ENCODE measurements around the gene ABCC12.
A peak's percentile ranks its signal among the peaks of the same experiment; 100 is the strongest.

The ABCC12 gene

GRCh38 chr16:48133455-48134211 lies 22.2 kb downstream of the ABCC12 start:
- no peak overlapping the region for H2AFZ ChIP-seq (ENCODE audit: low read length)
- no peak overlapping the region for H2BK5ac ChIP-seq (ENCODE audit: low read length)
- no peak overlapping the region for H3K4me2 ChIP-seq (ENCODE audit: insufficient read depth, low read length, poor library complexity, severe bottlenecking)
- no peaks in the 10 kb centered on the region for H3K9me3 ChIP-seq (replicated peaks in 1 of 2; ENCODE audit: control insufficient read depth in 2 of 2, insufficient read depth in 1 of 2, low read depth in 1 of 2, low read length in 2 of 2)
- H3K79me1 ChIP-seq (ENCODE audit: low read depth, low read length), result no peaks in the 10 kb centered on the region
- H2BK12ac ChIP-seq (ENCODE audit: low read length), result no peak overlapping the region
- no peak overlapping the region for H3K14ac ChIP-seq (ENCODE audit: low read length)
- H3K18ac ChIP-seq (ENCODE audit: low read length), result peak overlapping the region; percentile 39
- no peak overlapping the region for H4K91ac ChIP-seq (ENCODE audit: low read depth, low read length, poor library complexity)
- WGBS, 2 donors (ENCODE audit: extremely low coverage in 2 of 2, insufficient read length in 2 of 2, insufficient replicate concordance in 1 of 2), result no CpG with 5 or more reads among the region's 18 CpGs
- H4K8ac ChIP-seq (ENCODE audit: low read depth, low read length), result no peak overlapping the region
- no peak overlapping the region for H2BK120ac ChIP-seq (ENCODE audit: low read depth, low read length)
- peaks cover 0 to 5% of the 10 kb centered on the region in 2 donors for H3K4me1 ChIP-seq (ENCODE audit: control insufficient read depth in 2 of 2, insufficient read depth in 1 of 2, low read depth in 1 of 2, low read length in 2 of 2)
- no peak overlapping the region for H3K9ac ChIP-seq (ENCODE audit: low read depth, low read length, poor library complexity)
- H2AK5ac ChIP-seq (ENCODE audit: low read depth, low read length), result no peak overlapping the region
- H2BK15ac ChIP-seq (ENCODE audit: low read length), result no peak overlapping the region
- H3K4ac ChIP-seq (ENCODE audit: low read length), result no peak overlapping the region
- no peak overlapping the region for H3K27ac ChIP-seq (replicated peaks; ENCODE audit: low read length)
- H3K36me3 ChIP-seq (replicated peaks in 1 of 2; ENCODE audit: control insufficient read depth in 2 of 2, insufficient read depth in 2 of 2, low read length in 2 of 2), result no peaks in the 10 kb centered on the region
- H3K4me3 ChIP-seq (ENCODE audit: low read length in 2 of 2), result no peak overlapping the region
- H3K23ac ChIP-seq (ENCODE audit: low read depth, low read length, poor library complexity), result no peak overlapping the region
- DNase-seq (ENCODE audit: low spot score), result no peak
- H3K27me3 ChIP-seq (ENCODE audit: control insufficient read depth in 3 of 3, insufficient read depth in 3 of 3, low read depth in 1 of 3, low read length in 3 of 3), result no peaks in the 10 kb centered on the region

GRCh38 chr16:48132696-48133095 lies 23.1 kb downstream of the ABCC12 start:
- DNase-seq (ENCODE audit: low spot score), result no peak
- WGBS, 2 donors (ENCODE audit: extremely low coverage in 2 of 2, insufficient read length in 2 of 2, insufficient replicate concordance in 1 of 2), result no CpG with 5 or more reads among the region's 3 CpGs
- H3K4me3 ChIP-seq (ENCODE audit: low read length in 2 of 2), result no peak overlapping the region

GRCh38 chr16:48131201-48131935 lies 24.4 kb downstream of the ABCC12 start:
- Histone ChIP-seq H3K27me3 (ENCODE audit: control insufficient read depth in 3 of 3, insufficient read depth in 3 of 3, low read depth in 1 of 3, low read length in 3 of 3) (no peaks in the 10 kb centered on the region), H3K4me1 (ENCODE audit: control insufficient read depth in 2 of 2, insufficient read depth in 1 of 2, low read depth in 1 of 2, low read length in 2 of 2) (peaks cover 0 to 3% of the 10 kb centered on the region in 2 donors), H2BK15ac (ENCODE audit: low read length) (no peak overlapping the region), H2BK12ac (ENCODE audit: low read length) (no peak overlapping the region), H2AK5ac (ENCODE audit: low read depth, low read length) (no peak overlapping the region), H3K4ac (ENCODE audit: low read length) (no peak overlapping the region), H3K14ac (ENCODE audit: low read length) (no peak overlapping the region), H3K9ac (ENCODE audit: low read depth, low read length, poor library complexity) (no peak overlapping the region), H3K79me1 (ENCODE audit: low read depth, low read length) (no peaks in the 10 kb centered on the region), H3K9me3 (replicated peaks in 1 of 2; ENCODE audit: control insufficient read depth in 2 of 2, insufficient read depth in 1 of 2, low read depth in 1 of 2, low read length in 2 of 2) (no peaks in the 10 kb centered on the region), H2BK120ac (ENCODE audit: low read depth, low read length) (peak overlapping the region; percentile 38), H3K27ac (replicated peaks; ENCODE audit: low read length) (no peak overlapping the region), H3K18ac (ENCODE audit: low read length) (peak overlapping the region; percentile 20), H3K4me3 (ENCODE audit: low read length in 2 of 2) (no peak overlapping the region), H4K8ac (ENCODE audit: low read depth, low read length) (no peak overlapping the region), H3K36me3 (replicated peaks in 1 of 2; ENCODE audit: control insufficient read depth in 2 of 2, insufficient read depth in 2 of 2, low read length in 2 of 2) (no peaks in the 10 kb centered on the region), H4K91ac (ENCODE audit: low read depth, low read length, poor library complexity) (no peak overlapping the region), H3K4me2 (ENCODE audit: insufficient read depth, low read length, poor library complexity, severe bottlenecking) (no peak overlapping the region), H2AFZ (ENCODE audit: low read length) (no peak overlapping the region), H2BK5ac (ENCODE audit: low read length) (no peak overlapping the region), H3K23ac (ENCODE audit: low read depth, low read length, poor library complexity) (peak overlapping the region; percentile 13)
- DNase-seq (ENCODE audit: low spot score), result no peak
- no CpG with 5 or more reads among the region's 6 CpGs for WGBS, 2 donors (ENCODE audit: extremely low coverage in 2 of 2, insufficient read length in 2 of 2, insufficient replicate concordance in 1 of 2)

More at GRCh38 chr16:48132696-48133095, 23.1 kb downstream of the ABCC12 start:
- H3K27me3 ChIP-seq (ENCODE audit: control insufficient read depth in 3 of 3, insufficient read depth in 3 of 3, low read depth in 1 of 3, low read length in 3 of 3), result no peaks in the 10 kb centered on the region
- H3K18ac ChIP-seq (ENCODE audit: low read length), result no peak overlapping the region
- H4K91ac ChIP-seq (ENCODE audit: low read depth, low read length, poor library complexity), result no peak overlapping the region
- H2BK120ac ChIP-seq (ENCODE audit: low read depth, low read length), result no peak overlapping the region
- H2AK5ac ChIP-seq (ENCODE audit: low read depth, low read length), result no peak overlapping the region
- no peak overlapping the region for H2AFZ ChIP-seq (ENCODE audit: low read length)
- H3K9me3 ChIP-seq (replicated peaks in 1 of 2; ENCODE audit: control insufficient read depth in 2 of 2, insufficient read depth in 1 of 2, low read depth in 1 of 2, low read length in 2 of 2), result no peaks in the 10 kb centered on the region
- no peaks in the 10 kb centered on the region for H3K36me3 ChIP-seq (replicated peaks in 1 of 2; ENCODE audit: control insufficient read depth in 2 of 2, insufficient read depth in 2 of 2, low read length in 2 of 2)
- no peak overlapping the region for H2BK15ac ChIP-seq (ENCODE audit: low read length)
- no peak overlapping the region for H3K4ac ChIP-seq (ENCODE audit: low read length)
- no peak overlapping the region for H3K14ac ChIP-seq (ENCODE audit: low read length)
- peaks cover 0 to 5% of the 10 kb centered on the region in 2 donors for H3K4me1 ChIP-seq (ENCODE audit: control insufficient read depth in 2 of 2, insufficient read depth in 1 of 2, low read depth in 1 of 2, low read length in 2 of 2)
- no peaks in the 10 kb centered on the region for H3K79me1 ChIP-seq (ENCODE audit: low read depth, low read length)
- no peak overlapping the region for H2BK5ac ChIP-seq (ENCODE audit: low read length)
- H4K8ac ChIP-seq (ENCODE audit: low read depth, low read length), result no peak overlapping the region
- H2BK12ac ChIP-seq (ENCODE audit: low read length), result no peak overlapping the region
- H3K23ac ChIP-seq (ENCODE audit: low read depth, low read length, poor library complexity), result no peak overlapping the region
- H3K27ac ChIP-seq (replicated peaks; ENCODE audit: low read length), result no peak overlapping the region
- H3K4me2 ChIP-seq (ENCODE audit: insufficient read depth, low read length, poor library complexity, severe bottlenecking), result no peak overlapping the region
- no peak overlapping the region for H3K9ac ChIP-seq (ENCODE audit: low read depth, low read length, poor library complexity)

GRCh38 chr16:48129926-48130325 lies 25.9 kb downstream of the ABCC12 start:
- DNase-seq (ENCODE audit: low spot score), result no peak
- no peak overlapping the region for H3K4me3 ChIP-seq (ENCODE audit: low read length in 2 of 2)
- no peak overlapping the region for H3K23ac ChIP-seq (ENCODE audit: low read depth, low read length, poor library complexity)
- H3K27me3 ChIP-seq (ENCODE audit: control insufficient read depth in 3 of 3, insufficient read depth in 3 of 3, low read depth in 1 of 3, low read length in 3 of 3), result no peaks in the 10 kb centered on the region
- no peak overlapping the region for H2BK5ac ChIP-seq (ENCODE audit: low read length)
- H4K91ac ChIP-seq (ENCODE audit: low read depth, low read length, poor library complexity), result no peak overlapping the region
- no peak overlapping the region for H2BK120ac ChIP-seq (ENCODE audit: low read depth, low read length)
- no peak overlapping the region for H2BK15ac ChIP-seq (ENCODE audit: low read length)
- H3K14ac ChIP-seq (ENCODE audit: low read length), result no peak overlapping the region
- H3K4me1 ChIP-seq (ENCODE audit: control insufficient read depth in 2 of 2, insufficient read depth in 1 of 2, low read depth in 1 of 2, low read length in 2 of 2), result peaks cover 0 to 3% of the 10 kb centered on the region in 2 donors
- no peak overlapping the region for H3K27ac ChIP-seq (replicated peaks; ENCODE audit: low read length)
- H3K36me3 ChIP-seq (replicated peaks in 1 of 2; ENCODE audit: control insufficient read depth in 2 of 2, insufficient read depth in 2 of 2, low read length in 2 of 2), result no peaks in the 10 kb centered on the region
- H3K4me2 ChIP-seq (ENCODE audit: insufficient read depth, low read length, poor library complexity, severe bottlenecking), result no peak overlapping the region
- H3K9ac ChIP-seq (ENCODE audit: low read depth, low read length, poor library complexity), result no peak overlapping the region
- H3K9me3 ChIP-seq (replicated peaks in 1 of 2; ENCODE audit: control insufficient read depth in 2 of 2, insufficient read depth in 1 of 2, low read depth in 1 of 2, low read length in 2 of 2), result no peaks in the 10 kb centered on the region
- H4K8ac ChIP-seq (ENCODE audit: low read depth, low read length), result no peak overlapping the region
- no CpG with 5 or more reads among the region's 3 CpGs for WGBS, 2 donors (ENCODE audit: extremely low coverage in 2 of 2, insufficient read length in 2 of 2, insufficient replicate concordance in 1 of 2)
- H2BK12ac ChIP-seq (ENCODE audit: low read length), result no peak overlapping the region
- no peak overlapping the region for H2AK5ac ChIP-seq (ENCODE audit: low read depth, low read length)
- no peak overlapping the region for H2AFZ ChIP-seq (ENCODE audit: low read length)
- H3K18ac ChIP-seq (ENCODE audit: low read length), result no peak overlapping the region
- H3K4ac ChIP-seq (ENCODE audit: low read length), result no peak overlapping the region
- no peaks in the 10 kb centered on the region for H3K79me1 ChIP-seq (ENCODE audit: low read depth, low read length)
